Measurements from ENCODE around the gene SPSB2. TPM values are rescaled to one million over a fixed set of nuclear protein-coding genes. Genes with fewer than 3 reads are reported as not detected.
A peak's percentile ranks its signal among the peaks of the same experiment; 100 is the strongest.

SPSB2 gene
- total RNA-seq, 2 donors from 2014 or later: 4.9 to 6.9 TPM

DNA sequence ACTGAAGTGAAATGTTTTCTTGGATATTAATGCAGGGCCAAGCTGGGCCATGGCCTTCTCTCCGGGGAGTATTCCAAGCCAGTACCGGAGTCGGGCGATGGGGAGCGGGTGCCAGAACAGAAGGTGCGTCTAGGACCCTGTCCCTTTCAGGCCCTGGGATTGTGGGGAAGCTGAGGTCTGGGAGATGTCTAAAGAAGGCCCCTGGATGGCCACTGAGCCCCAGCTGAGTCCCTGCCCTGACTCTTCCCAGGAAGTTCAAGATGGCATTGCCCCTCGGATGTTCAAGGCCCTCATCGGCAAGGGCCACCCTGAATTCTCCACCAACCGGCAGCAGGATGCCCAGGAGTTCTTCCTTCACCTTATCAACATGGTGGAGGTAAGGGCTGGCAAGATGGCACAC is 13.0 kb downstream of the SPSB2 start:
- DNase-seq (ENCODE audit: low spot score): no peak
- intact Hi-C loops (cut with DNase I): no loop called here

DNA sequence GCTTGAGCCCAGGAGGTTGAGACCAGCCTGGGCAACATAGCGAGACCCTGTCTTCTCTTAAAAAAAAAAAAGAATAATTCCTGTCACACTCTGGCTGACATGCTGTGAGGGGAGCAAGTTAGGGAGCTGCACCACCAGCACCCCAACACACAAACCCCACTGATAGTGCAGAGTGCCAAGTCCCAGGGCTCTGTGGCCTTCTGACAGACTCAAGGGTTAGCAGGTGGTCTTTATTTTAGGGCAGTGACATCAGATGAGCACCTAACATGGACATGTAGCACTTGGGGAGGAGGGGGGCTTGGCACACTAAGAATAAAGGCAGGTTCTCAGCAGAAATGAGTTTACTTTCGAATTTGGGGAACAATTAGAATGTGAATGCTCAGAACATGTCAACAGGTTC is 14.3 kb downstream of the SPSB2 start:
- intact Hi-C loops (cut with DNase I): no loop called here
- DNase-seq (ENCODE audit: low spot score): no peak

DNA sequence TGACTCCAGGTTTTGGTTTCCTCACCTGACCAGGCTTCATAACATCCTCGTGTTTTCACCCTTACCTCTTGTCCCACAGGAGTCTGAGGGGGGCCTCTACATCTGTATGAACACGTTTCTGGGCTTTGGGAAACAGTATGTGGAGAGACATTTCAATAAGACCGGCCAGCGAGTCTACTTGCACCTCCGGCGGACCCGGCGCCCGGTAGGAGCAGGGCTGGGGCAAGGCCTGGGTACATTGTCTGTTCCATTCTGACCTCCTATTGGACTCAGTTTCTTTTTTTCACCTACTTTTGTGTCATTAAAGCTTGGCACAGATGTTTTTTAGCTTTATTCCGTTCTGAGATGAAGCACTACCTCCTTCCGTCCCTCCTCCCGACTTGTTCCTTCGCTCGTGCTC is 17.8 kb downstream of the SPSB2 start:
- DNase-seq (ENCODE audit: low spot score): no peak
- intact Hi-C loops (cut with DNase I): no loop called here

DNA sequence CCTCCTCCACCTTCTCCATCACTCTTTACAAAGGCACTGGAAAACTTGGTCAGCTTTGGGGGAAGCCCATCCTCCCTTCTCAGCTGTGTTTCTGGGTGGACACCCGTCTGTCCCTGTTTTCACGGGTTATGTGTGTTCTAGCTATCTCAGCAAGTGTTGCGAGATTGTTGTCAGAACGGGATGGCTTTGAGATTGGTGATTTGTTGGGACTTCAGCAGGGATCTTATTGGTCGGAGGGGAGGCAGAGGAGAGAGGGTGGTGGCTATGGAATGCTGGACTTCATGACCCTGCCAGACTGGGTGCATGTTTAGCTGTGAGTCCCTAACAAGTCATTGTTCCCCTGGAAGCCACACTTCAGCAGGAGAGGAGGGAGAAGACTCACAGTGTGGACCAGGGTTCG is 19.1 kb downstream of the SPSB2 start:
- DNase-seq (ENCODE audit: low spot score): no peak
- intact Hi-C loops (cut with DNase I): no loop called here

DNA sequence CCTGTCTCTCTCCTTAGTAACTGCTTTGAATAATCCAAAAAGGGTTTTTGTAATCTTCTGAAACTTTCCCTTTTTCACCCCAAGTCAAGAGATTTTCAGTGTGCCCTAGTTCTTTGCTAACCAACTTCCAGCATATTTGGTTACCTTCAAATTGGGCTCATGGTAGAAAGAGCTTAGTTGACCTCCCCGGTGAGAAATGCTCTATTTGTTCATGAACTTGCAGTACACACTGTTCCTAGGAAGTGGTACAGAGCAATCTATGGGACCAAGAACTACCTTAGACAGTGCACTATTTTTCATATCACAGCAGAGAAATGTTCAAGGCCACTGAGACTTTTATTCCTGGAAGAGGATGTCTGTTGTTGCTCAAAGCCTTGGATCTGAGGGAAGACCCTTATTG is 19.5 kb downstream of the SPSB2 start:
- intact Hi-C loops (cut with DNase I): no loop called here
- no peak for DNase-seq (ENCODE audit: low spot score)

DNA sequence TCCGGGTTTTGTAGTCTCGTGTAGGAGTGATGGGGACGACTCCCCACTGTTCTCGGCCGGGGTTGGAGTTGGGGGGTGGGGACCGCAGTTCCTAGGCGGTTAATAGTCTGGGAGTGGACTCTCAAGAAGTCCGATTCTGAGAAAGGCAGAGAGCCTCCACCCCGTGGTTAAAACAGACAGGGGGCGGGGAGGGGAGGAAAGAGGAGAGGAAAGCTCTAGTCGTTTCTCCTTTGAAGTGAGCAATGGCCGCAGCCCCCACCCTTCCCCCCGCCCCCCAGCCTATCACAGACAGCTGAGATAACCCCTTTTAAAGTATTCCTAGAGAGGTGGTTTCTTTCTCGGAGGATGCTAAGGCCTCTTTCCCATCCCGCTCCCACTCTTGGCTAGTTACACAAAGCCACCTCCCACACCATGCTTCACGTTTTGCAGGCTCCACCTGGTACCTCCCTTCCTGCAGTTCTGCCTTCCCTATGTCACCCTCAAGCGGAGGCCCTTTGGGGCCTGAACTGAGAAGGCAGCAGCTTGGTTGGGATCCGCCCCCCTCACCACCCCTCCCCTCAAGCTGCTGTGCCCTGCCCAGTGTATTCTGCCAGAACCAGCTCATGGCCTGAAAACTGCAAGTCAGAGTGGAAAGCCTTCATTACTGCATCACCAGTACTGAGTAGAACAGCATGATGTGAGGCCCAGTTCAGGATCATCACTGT is 20.3 kb downstream of the SPSB2 start:
- DNase-seq (ENCODE audit: low spot score): no peak

DNA sequence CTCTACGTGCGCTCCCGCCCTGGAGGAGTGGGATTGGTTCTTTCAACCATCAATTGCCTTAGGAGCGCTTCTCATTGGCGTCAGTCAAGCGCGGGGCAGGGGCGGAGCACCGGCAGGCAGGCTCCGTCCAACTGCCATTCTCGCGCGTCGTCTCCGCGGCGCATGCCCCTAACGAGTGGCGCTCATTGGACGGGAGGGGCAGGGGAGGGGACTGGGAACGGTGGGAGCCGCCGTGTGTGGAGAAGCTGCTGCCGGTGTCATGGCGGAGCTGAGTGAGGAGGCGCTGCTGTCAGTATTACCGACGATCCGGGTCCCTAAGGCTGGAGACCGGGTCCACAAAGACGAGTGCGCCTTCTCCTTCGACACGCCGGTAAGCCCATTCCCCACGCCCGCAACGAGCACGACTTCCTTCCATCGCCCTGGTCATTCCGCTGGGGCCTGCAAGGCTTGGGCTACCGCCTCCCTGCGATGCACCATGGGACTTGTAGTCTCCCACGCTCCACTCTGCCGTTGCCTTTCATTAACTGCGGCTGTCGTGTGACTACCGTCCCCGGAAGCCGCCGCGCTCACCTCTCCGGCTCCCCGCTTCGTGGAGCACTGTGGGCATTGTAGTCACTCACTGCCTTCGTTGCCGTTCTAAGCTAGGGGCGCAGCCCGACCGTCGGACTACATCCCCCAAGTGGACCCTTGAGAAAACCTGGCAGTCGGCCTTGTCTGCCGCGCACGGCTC is 21.0 kb downstream of the SPSB2 start, which contains the start of gene USP5:
TSS of gene USP5 (plus strand) at position 230 of the 730 bp plus-strand sequence. CDS start at position 260, 30 bp downstream.
- DNase-seq (ENCODE audit: low spot score): peak; percentile 100
- intact Hi-C loops (cut with DNase I): no loop called here

More for the DNA sequence above, 20.3 kb downstream of the SPSB2 start:
- intact Hi-C loops (cut with DNase I): no loop called here

DNA sequence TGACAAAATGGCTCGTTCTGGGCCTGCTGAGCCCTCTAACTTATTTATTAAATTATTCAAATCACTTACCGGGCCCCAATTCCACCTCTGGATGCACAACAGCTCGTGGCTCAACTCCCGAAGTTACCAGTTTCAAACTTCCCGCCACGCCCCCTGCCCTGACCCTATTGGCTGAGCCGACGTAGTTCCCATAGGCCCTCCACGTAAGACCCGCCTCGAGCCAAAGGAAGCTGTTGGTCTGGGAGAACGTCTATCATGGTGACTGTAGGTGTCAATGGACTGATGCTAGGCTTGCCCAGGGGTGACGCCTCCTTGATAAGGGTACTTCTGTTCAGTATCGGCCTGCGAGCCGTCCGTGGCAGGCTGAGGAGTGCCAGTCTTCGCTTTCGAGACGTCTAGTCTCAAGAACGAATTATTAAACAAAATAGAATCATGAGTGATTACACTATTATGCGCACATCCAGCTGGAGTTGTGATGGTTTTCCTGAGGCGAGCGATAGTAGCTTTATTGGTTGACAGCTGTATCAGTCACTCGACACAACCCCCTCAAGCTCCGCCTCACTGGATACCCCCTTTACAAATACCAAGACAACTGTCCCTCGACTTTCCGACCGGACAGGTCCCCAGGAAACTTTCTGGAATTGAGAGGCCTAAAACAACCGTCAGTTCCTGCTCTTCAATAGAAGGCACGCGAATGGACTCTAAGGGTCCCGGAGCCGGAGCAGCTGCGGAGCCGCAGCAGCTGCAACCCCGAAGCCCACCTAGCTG is 21.8 kb downstream of the SPSB2 start, which contains the start of gene CDCA3:
TSS of gene CDCA3 (minus strand) at position 134 of the 768 bp plus-strand sequence. CDS start 334 bp downstream, outside the sequence.
- intact Hi-C loops (cut with DNase I): no loop called here

DNA sequence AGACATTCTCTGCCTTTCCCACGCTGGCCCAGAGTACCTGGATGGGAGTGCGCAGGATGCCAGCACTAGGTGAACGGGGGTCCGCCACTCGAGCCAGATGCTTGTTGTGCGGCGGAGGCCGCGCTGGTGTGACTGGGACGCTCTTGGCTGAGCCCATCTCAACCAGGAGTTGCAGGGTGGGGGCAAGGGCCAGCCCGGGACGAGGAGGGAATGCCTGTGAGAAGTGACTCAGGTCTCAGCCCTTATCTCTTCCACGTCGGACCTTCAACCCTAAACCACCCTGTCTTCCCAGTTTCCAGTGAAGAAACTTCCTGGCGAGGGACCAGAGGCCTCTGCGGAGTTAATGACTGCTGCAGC is 22.3 kb downstream of the SPSB2 start:
- DNase-seq (ENCODE audit: low spot score): no peak
- intact Hi-C loops (cut with DNase I): no loop called here

More for the DNA sequence above, 21.8 kb downstream of the SPSB2 start, which contains the start of gene CDCA3:
- DNase-seq (ENCODE audit: low spot score): peak; percentile 98

DNA sequence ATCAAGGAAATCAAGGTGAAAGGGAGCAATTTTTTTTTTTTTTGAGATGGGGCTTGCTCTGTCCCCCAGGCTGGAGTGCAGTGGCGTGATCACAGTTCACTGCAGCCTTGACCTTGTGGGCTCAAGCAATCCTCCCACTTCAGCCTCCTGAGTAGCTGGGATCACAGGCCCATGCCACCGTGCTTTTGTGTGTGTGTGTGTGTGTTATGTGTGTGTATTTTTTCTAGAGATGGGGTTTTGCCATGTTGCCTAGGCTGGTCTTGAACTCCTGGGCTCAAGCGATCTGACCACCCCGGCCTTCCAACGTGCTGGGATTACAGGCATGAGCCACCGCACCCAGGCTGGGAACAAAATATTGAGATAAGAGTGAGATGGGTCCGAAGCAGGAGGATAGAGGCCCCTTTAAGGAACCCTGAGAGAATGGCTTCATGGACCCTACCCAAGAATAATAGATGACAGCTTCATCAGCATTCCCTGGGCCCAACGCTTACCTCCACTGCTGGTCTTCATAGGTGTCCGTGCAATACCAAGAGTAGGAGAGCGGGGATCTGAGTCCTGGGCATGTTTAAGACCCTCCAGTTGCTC is 23.0 kb downstream of the SPSB2 start:
- no peak for DNase-seq (ENCODE audit: low spot score)
- intact Hi-C loops (cut with DNase I): no loop called here

DNA sequence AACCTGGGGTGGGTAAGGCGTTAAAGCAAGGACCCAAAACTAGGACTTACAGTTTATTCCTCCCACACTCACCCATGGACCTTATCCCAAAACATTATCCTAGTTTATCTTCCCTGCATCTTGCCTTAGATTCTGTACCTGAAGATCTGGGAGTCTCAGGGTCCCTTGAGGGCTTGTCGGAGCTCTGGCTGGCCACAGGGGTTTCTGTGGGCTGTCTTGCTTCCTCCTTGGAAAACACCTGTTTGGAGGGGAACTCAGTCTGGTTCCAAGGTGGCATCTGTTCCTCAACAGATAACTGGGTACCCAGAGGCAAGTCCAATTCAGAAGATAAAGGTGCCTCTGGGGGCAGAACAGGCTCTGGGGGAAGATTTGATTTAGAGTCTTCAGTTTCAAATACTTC is 23.7 kb downstream of the SPSB2 start:
- intact Hi-C loops (cut with DNase I): no loop called here
- DNase-seq (ENCODE audit: low spot score): no peak

DNA sequence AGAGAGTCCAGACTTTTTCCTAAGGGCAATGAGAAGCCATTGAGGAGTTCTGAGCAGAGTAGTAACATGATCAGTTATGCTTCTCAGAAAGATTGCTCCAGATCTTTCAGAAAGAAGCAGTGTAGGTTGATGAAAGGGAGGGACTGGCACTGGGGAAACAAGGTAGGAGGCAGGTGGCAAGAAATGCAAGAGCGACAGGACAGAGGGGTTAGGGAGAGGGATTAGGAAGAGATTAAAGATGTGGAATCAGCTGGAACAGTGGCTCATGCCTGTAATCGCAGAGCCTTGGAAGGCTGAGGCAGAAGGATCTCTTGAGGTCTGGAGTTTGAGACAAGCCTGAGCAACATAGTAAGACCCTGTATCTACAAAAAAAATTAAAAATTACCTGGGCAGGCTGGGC is 25.4 kb downstream of the SPSB2 start:
- intact Hi-C loops (cut with DNase I): no loop called here
- no peak for DNase-seq (ENCODE audit: low spot score)

DNA sequence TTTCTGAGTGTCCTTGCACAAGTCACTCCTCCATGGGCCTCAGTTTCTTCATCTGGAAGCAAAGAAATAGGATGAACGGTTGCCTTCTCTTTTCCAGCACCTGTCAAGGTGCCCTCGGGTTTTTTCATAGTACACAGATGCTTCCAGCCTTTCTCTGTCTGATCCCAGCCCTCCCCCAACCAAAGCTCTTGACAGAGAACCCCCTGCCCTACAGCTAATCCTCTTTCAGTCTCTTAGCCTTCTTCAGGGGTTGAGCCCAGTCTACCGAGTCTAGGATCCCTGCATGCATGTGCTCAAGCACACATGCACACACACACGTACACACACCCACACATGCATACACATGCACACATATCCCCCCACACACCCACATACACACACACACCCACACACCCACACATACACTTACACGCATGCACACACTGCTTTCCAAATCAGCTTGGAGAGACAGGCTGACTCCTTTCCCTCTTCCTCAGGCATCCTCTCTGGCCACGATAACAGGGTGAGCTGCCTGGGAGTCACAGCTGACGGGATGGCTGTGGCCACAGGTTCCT is 26.7 kb downstream of the SPSB2 start:
- DNase-seq (ENCODE audit: low spot score): no peak
- intact Hi-C loops (cut with DNase I): no loop called here

DNA sequence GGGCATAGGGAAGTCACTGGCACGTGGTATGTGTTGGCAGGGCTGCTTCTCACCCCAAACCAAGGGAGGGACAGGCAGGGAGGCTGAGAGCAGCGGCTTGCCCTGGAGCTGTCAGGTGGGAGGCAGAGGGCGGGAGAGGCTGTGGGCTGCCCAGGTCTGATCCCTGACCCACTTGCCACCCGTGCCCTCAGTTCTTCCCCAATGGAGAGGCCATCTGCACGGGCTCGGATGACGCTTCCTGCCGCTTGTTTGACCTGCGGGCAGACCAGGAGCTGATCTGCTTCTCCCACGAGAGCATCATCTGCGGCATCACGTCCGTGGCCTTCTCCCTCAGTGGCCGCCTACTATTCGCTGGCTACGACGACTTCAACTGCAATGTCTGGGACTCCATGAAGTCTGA is 27.7 kb downstream of the SPSB2 start:
- no peak for DNase-seq (ENCODE audit: low spot score)
- intact Hi-C loops (cut with DNase I): no loop called here

DNA sequence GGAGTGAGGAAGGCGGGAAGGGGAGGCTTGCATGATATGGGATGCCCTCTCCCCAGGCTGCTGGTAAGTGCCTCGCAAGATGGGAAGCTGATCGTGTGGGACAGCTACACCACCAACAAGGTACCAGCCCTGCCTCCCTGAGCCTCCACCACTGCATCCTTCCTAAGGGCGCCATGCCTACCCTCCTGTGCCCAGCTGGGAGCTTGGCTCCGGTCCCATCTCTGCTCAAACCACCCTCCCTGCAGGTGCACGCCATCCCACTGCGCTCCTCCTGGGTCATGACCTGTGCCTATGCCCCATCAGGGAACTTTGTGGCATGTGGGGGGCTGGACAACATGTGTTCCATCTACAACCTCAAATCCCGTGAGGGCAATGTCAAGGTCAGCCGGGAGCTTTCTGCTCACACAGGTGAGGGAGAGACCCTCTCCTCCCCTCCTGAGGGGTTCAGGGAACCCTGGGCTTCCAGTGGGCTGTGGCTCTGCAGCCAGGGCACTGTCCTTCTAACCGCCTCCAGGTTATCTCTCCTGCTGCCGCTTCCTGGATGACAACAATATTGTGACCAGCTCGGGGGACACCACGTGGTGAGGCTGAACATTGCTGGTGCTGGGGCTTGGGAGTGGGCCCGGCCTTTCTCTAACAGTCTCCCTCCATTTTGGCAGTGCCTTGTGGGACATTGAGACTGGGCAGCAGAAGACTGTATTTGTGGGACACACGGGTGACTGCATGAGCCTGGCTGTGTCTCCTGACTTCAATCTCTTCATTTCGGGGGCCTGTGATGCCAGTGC is 29.8 kb downstream of the SPSB2 start:
- intact Hi-C loops (cut with DNase I): no loop called here
- DNase-seq (ENCODE audit: low spot score): no peak

DNA sequence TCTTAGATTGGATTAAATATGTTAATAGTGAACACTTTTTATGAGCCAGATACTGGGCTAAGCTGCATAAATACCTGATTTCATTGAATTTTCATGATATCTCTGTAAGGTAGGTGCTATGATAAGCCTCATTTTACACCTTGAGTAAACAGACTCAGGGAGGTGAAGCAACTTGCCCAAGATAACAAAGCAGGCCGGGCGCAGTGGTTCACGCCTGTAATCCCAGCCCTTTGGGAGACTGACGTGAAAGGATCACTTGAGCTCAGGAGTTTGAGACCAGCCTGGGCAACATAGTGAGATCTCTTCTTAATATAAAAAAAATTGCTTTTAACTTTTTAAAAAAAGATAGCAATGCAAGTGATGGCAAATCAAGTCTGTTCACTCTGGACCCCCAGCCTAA is 31.0 kb downstream of the SPSB2 start:
- DNase-seq (ENCODE audit: low spot score): no peak
- intact Hi-C loops (cut with DNase I): no loop called here

DNA sequence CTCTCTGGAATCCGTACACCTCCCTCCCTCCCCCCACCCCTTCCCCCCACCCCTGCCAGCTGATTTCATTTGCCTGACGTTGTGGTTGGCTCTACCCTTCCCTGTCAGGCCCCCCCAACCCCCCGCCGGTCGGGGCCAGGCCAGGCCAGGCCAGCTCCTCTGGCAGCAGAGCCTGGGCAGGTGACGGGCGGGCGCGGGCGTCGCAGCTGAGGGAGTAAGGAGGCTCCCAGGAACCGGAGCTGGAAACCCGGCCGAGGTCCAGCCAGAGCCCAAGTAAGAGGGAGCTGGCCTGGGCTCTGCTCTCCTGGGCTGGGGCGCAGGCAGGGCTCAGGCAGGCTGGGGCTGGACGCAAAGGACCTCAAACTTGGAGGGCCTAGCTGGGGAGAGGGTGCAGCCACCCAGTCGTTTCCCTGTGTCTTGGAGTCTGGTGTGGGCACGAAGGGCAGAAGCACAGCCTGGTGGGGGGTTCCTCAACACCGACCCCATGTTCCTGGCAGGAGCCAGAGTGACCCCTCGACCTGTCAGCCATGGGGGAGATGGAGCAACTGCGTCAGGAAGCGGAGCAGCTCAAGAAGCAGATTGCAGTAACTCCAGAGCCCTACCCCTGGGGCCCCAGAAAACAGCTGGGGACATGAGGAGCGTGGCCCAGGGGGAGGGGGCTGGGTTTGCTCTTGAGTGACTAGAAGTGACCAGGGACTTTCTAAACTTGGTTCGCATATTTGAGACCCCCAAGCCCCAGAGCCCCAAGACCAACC is 32.2 kb downstream of the SPSB2 start, which contains the start of gene GNB3:
TSS of gene GNB3 (plus strand) at position 165 of the 755 bp plus-strand sequence. CDS start at position 528, 363 bp downstream.
- DNase-seq (ENCODE audit: low spot score): no peak
- intact Hi-C loops (cut with DNase I): no loop called here

DNA sequence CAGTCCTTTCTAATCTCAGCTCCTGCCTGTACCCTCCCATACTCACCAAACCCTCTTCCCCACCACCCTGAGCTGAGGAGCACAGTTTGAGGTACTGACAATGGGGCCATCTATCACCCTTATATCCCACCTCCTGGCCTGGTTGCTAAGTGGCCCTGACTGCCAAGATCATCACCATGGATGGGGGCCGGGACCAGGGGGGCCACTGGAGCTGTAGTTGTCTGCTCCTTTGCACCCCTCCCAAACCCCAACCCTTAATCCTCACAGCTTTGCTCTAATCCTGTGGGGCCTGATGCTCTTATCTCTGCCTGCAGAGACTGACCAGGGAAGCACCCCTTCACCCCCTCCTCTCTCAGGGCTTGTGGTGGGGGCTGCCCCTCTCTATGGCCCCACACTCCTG is 32.8 kb downstream of the SPSB2 start:
- intact Hi-C loops (cut with DNase I): no loop called here

More for the DNA sequence above, 32.8 kb downstream of the SPSB2 start:
- no peak for DNase-seq (ENCODE audit: low spot score)

Data from posterior vena cava (tissue), 2 donors.